ENCODE data around the gene CARD10. TPM values are rescaled to one million over a fixed set of nuclear protein-coding genes. Genes with fewer than 3 reads are reported as not detected.

CARD10 gene
- total and polyA plus RNA-seq, 2 of the 13 experiments (the other 11 are each of a cell fraction or from before 2014, with no cell fraction given), result 35.2 to 55.8 TPM

- TF ChIP-seq CTCF (CRISPR knock-in tag; IDR thresholded peaks at IDR 0.05), result peak; percentile 88
- 0 out of 2 replicates have a peak, but pooled peaks have one; percentile 42 for TF ChIP-seq ZNF605 (CRISPR knock-in tag; IDR thresholded peaks at IDR 0.05)
- TF ChIP-seq ZBTB38 (CRISPR knock-in tag; IDR thresholded peaks at IDR 0.05), result 0 out of 2 replicates have a peak, but pooled peaks have one; percentile 20
- no peak for TF ChIP-seq ZBTB1 (CRISPR knock-in tag; IDR thresholded peaks at IDR 0.05; ENCODE audit: borderline replicate concordance)
- no peak for TF ChIP-seq ZBTB37 (CRISPR knock-in tag; IDR thresholded peaks at IDR 0.05)
- 0 out of 2 replicates have a peak, but pooled peaks have one; percentile 24 for TF ChIP-seq ZNF768 (CRISPR knock-in tag; IDR thresholded peaks at IDR 0.05)
- 0 out of 2 replicates have a peak, but pooled peaks have one; percentile 33 for TF ChIP-seq KDM2A (CRISPR knock-in tag; IDR thresholded peaks at IDR 0.05; ENCODE audit: borderline replicate concordance, low read depth)
- TF ChIP-seq ZBTB7B (CRISPR knock-in tag; IDR thresholded peaks at IDR 0.05), result peak; percentile 26; the same call in 1 of the 2 replicates
- no peak for TF ChIP-seq NFE2L1 (CRISPR knock-in tag; IDR thresholded peaks at IDR 0.05; ENCODE audit: borderline replicate concordance)
- no peak for TF ChIP-seq ZHX1 (CRISPR knock-in tag; IDR thresholded peaks at IDR 0.05; ENCODE audit: low read depth)
- peak; percentile 54 for TF ChIP-seq ZNF501 (CRISPR knock-in tag; IDR thresholded peaks at IDR 0.05)
- TF ChIP-seq GATAD1 (CRISPR knock-in tag; IDR thresholded peaks at IDR 0.05), result no peak
- TF ChIP-seq REST (IDR thresholded peaks at IDR 0.05; ENCODE audit: borderline replicate concordance in 1 of 2, low read depth in 1 of 2, low read length in 2 of 2), result no peak
- TF ChIP-seq, protein P1, sequence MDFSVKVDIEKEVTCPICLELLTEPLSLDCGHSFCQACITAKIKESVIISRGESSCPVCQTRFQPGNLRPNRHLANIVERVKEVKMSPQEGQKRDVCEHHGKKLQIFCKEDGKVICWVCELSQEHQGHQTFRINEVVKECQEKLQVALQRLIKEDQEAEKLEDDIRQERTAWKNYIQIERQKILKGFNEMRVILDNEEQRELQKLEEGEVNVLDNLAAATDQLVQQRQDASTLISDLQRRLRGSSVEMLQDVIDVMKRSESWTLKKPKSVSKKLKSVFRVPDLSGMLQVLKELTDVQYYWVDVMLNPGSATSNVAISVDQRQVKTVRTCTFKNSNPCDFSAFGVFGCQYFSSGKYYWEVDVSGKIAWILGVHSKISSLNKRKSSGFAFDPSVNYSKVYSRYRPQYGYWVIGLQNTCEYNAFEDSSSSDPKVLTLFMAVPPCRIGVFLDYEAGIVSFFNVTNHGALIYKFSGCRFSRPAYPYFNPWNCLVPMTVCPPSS (IDR thresholded peaks at IDR 0.05), result no peak
These were observed 46.7 kb downstream of the CARD10 start (continued) for GRCh38 chr22:37472418-37473006.

Measured in HepG2 (cell line).